NCI-H1694 (cell line): ENCODE data around the gene CIB4.
A peak's percentile ranks its signal among the peaks of the same experiment; 100 is the strongest.

Experiments
- DNase-seq: peaks from one replicate; lab custom pipeline; 2025; lab: John Stamatoyannopoulos, UW

The CIB4 gene

GRCh38 chr2:26607698-26608097, 33.5 kb downstream of the CIB4 start:
- DNase-seq: no peak

DNA sequence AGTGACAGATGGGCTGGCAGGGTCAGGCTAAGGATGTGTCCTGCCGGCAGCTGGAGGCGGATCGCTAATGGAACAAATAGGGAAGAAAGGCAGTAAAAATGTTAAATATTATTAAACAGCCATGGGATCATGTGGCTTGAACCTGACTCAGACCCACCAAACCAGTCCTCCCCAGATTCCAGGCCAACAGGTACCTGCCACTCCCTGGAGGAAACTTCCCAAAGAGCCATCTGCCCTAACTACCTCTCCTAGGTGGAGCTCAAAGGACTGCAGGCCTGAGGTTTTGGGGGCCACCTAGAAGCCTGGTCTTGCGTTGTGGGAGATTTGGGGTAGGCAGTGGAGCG, 34.3 kb downstream of the CIB4 start:
- peak; percentile 45 for DNase-seq

DNA sequence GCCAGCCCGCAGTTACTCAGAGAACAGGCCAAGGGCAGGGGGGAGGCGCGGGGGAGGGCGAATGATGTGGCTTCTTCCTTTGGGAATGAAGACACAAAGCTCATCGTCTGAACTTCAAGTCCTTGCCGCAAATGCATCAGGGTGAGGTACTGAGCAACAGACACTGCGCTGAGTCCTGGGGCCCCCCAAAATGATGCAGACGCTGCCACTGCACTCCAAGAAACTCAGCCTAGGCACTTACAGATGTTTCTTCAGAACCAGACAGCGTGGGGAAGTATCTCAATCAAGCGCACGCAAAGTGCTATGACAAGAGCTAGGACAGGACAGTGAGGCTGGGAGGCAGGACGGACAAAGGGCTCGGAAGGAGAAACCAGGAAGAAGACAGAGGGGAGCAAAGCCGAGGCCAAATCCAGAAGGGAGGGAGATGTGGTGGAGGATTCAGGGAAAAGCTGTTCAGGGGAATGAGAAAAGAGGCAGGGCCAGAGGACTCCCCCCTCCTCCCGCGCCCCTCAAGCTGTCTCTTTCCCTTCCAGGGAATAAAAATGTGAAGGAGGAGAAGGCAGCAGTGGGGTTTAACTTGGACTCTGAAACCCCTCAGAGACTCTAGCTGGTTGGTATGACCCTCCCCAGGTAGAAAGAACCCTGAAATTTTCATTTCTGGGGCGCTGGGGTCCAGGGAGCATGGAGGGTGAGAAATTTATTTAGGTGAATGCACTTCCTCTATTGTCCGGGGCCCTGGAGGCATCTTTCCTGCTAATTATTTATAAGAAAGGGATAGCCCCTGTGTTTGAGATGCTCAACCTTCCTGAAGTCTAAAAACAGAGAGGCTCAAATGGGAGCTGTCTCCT, 34.9 kb downstream of the CIB4 start:
- DNase-seq: peak; percentile 22

DNA sequence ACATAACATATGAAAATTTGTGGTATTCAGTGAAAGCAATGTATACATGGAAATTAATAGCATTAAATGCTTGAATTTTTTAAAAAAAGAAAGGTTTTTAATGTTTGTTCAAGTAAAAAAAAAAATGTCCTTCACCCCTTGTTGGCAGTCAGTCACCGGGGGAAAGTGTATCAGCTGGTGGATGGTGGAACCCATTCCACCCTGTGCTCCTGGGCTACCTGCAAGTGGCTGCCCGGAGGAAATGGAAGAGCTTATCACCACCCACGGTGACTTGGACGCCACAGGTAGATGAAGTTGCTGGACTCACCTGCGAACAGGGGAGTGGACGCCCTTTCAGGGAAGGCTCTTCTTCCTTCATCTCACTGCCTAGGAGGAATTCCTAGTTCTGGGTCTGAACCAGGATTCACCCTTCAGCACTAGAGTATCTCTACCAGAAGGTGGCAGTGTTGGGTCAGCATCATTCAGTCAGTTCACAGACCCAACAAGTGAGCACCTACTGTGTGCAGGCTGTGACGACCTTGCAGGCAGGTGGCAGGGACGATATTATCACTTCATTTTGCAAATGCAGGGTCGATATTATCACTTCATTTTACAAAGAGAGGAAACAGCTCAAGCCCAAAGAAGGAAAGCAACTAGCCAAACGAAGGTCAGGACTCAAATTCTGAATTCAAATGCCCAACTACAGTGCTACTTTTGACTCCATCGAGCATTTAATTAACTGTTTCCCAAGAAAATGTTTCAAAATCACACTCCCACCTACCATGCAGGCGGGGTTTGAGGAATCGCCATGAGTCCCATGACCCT, 35.8 kb downstream of the CIB4 start:
- DNase-seq: peak; percentile 50

GRCh38 chr2:26602575-26602974, 38.6 kb downstream of the CIB4 start:
- no peak for DNase-seq

- DNase-seq: no peak
Observed at GRCh38 chr2:26599387-26599786, 41.8 kb downstream of the CIB4 start.

DNA sequence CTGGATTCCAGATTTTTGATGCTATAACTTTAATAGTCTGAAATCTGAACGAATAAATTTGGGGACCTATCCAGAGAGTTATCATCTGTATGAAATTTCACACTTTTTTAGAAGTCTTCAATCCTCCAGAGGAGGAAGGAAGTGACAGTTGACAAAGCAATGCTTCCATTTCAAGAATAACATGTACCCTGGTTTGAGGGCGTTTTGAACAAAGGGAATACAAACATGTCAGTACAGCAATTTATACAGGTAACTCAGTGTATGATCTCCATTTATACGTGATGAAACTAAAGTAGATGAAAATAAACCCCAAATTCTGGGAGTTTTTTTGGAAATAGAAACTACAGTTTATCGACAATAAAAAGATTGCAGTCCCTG, 42.2 kb downstream of the CIB4 start:
- DNase-seq: no peak

- no peak for DNase-seq
Observed at GRCh38 chr2:26598336-26598995, 42.7 kb downstream of the CIB4 start.

DNA sequence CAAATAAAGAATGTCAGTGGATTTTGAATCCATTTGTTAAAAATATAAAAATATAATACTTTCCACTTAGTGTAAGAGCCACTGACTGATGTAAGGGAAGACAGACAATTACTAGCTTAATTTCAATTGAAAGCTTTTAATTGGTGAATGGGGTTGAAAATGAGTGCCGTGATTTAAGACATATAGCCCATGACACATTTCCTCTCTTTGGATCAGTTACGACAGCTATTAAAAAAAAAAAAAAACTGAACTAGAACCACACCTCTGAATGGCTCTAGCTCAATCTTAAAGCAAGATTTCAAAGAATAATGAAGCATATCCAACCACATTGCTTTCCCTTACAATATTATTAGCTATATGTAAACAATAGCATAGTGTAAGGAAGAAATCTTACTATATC, 44.0 kb downstream of the CIB4 start:
- DNase-seq: no peak

DNA sequence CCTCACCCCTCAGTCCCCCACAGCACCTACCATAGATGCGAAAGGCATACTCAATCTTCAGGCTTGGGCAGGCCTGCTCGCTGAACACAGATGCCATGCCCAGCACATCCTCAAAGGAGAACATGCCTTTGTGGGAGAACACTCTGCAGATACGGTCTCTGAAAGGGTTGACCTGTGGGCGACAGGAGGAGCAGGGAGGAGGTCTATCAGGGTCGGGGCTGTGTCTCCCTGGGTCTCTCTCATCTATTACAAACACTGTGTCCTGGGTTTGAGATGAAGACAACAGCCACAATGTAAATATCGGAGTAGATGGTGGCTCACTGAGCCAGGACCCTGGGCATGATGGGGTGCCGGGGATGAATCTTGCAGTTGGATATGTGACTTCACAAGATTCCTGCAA, 46.0 kb downstream of the CIB4 start:
- no peak for DNase-seq

DNA sequence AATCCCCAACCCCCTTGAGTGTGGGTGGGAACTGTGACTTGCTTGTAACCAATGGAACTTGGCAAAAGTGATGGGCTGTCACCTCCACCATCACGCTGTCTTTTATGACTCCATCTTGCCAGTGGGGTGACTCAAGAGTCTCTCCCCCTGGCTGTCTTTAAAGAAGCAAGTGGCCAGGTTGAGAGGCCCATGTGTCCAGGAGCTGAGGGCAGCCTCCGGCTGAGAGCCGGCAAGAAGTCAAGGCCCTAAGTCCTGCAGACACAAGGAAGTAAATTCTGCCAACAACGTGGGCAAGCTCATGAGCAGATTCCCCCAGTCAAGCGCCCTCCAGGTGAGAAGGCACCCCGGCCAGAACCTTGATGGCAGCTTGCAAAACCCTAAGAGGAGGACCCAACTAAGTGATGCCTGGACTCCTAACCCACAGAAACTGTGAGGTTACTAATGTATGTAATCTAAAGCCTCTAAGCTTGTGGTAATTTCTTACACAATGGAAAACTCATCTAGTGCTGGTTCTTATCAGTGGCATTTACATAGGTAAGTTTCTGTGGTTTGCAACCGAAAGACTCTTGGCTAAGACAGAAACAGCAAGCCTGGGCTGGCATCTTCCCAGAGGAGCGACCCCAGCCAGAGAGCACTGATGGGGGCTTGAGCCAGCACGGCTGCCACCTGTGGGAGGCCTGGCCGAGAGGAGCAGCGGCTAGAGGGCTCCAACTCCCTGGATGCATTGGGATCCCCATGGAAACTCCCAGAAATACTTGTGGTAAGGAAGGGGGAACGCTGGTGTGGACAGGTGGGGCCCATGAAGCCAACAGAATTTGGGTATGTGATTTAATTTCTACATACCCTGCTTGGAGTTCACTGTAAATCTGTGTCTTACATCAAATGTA, 49.3 kb downstream of the CIB4 start:
- no peak for DNase-seq

GRCh38 chr2:26590980-26591618, 50.1 kb downstream of the CIB4 start:
- DNase-seq: no peak

GRCh38 chr2:26590508-26590907, 50.7 kb downstream of the CIB4 start:
- DNase-seq: no peak

DNA sequence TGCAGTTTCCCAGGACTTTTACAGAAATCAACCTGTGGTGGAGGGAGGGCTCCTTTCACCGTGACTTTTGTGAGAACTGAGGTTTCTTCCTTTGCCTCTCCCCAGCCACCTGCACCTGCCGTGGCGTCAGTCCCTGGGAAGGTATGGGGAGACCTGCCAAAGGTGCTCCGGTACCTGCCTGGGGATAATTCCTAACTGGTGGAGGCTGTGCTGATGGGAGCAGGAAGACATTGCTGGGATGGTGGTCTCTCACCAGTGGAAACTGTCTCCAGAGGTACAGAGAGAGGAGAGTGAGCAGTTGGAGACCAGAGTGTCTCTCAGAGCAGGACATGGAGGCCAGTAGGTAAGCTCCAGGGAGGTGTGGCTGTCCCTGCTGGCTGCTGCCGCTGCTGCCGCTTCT, 52.6 kb downstream of the CIB4 start:
- no peak for DNase-seq

- no peak for DNase-seq
Observed at GRCh38 chr2:26587994-26588393, 53.2 kb downstream of the CIB4 start.

DNA sequence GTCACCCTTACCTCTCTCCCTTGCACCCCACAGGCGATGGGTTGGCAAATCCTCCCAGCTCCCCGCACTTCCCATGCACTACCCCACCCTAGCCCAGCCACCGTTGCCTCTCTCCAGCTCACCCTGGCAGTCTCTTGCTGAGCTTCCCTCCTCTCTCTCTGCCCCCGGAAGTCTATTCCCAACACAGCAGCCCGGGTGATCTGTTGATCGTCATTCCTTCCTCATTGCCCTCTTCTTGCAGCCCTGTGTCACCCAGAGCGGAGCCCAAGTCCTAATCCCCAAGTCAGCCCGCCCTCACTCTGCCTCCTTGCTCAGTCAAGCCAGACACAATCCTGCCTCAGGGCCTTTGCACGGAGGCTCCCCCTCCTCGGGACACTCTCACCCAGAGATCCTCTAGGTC, 55.2 kb downstream of the CIB4 start:
- no peak for DNase-seq

DNA sequence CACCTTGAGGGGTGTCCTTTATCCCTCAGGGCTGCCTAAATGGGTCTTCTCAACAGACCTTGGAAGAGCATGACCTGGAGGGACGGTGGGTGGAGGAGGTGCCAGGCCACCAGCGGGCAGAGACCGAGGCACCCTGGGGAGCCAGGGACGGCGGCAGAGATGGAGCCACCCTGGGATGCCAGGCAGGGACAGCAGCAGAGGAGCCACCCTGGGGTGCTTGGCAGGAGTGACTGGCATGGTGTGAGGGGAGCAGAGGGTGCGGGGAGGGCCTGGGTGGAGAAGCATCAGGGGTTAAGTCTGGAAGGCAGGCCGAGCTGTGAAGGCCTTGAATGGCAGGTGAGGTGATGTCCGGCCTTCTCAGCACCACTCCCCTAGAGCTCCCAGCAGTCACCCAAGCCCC, 56.1 kb downstream of the CIB4 start:
- no peak for DNase-seq

DNA sequence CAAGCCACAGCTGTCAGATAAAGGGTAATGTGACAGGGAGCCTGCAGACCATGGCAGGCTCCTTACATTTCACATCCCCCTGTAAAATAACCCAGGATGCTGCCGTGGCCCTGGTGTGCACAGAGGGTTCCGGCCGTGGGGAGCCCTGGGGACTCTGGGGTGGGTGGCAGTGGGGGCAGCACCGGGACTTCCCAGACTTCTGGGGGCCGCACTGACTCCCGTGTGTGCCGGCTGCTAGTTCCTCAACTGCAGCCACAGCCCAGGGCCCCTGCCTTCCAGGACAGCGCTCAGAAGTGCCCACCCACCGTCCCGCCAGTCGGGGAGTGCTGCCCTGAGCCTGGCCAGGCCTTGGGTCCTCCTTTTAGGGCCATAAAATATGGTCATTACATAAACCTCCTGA, 56.5 kb downstream of the CIB4 start:
- no peak for DNase-seq

DNA sequence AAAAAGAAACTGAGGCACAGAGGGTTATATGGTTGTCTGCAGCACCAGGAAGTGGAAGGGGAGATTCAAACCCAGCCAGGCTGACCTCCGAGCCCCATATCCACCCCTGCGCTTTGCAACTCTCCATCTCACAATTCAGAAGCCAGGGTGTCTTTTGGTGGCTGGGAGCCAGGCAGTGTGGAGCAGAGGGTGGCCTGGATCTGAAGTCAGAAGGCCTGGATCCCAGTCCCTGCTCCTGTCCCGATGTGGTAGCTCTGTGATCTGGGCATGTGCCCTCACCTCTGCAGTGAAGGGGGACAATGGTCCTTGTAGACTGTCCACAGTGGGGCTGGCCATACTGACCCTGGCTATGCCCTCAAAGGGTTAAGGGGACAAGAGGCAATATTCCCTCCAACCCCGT, 57.0 kb downstream of the CIB4 start:
- no peak for DNase-seq

DNA sequence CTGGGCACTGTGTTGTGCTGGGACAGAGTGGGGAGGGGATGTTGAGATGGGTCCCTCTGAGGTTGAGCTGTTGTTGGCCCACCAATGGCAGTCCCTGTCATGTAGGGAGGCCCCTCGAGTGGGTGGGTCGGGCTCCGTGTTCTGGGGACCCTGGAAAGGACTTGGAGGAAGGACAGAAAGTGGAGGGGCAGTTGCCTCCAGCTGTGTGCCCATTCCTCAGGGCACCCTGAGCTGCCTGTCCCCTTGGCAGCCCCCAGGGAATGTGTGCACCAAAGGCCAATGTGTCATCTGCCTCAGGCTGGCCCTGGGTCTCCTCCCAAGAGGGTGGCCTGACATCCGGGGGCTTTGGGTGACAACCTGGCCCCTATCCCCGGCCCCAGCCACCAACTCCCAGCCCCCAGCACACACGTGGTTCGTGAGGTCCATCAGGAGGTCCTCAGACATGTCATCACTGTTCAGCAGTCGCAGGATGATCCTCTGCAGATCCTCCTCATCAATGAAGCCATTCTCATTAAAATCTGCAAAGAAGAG, 57.7 kb downstream of the CIB4 start:
- DNase-seq: no peak

DNA sequence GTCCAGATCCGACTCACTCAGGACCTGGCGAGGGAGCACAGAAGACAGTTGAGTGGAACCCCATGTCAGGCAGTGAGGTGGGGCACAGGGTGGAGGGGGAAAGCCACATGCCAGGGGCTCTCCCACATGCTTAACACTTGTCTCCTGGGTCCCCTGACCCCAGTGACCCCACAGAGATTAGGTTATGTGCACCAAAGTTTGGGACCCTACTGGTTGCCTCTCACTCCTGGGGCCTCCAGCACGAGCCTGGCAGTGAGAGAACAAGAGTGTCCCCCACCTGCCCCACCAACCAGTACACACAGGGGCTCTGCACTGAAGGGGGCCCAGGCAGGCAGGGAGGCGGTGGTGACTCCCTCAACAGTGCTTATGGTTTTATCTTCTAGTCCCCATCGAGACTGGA, 58.3 kb downstream of the CIB4 start:
- DNase-seq: no peak
